Embryonic facial prominence (tissue), 1 donor: Measurements from ENCODE around the gene PRDX5.

Experiments
- DNase-seq: peaks from one replicate; pipeline ENCODE4 v3.0.0-alpha.2; 2016; ENCODE audit errors: extremely low spot score

PRDX5 gene

DNA sequence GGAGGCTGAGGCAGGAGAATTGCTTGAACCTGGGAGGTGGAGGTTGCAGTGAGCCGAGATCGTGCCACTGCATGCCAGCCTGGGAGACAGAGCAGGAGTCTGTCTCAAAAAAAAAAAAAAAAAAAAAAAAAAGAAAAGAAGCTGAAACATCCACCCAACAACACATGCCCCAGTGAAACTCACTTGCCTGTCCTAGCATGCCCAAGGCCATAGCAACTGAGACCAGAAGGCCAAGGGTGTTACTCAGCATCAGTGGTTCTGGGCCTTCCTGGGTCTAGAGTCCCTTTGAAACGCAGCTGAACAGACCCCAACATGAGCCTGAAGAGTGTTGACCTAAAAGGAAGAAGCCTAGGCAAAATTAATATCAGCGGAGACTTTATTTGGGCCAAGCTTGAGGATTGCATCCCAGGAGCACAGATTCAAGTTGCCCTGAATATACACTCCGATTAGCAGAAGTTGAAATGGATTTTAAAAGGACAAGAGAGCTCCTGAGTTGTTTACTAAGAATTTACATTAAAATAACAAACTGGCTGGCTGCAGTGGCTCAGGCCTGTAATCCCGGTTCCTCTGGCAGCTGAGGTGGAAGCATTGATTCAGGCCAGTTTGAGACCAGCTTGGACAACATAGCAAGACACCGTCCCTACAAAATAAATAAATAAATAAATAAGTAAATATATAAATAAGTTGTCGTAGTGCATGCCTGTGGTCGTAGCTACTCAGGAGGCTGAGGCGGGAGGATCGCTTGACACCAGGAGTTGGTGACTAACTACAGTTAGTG is 7.0 kb downstream of the PRDX5 start:
- no peak for DNase-seq

GRCh38 chr11:64327375-64327774 is 9.5 kb downstream of the PRDX5 start:
- DNase-seq: no peak

DNA sequence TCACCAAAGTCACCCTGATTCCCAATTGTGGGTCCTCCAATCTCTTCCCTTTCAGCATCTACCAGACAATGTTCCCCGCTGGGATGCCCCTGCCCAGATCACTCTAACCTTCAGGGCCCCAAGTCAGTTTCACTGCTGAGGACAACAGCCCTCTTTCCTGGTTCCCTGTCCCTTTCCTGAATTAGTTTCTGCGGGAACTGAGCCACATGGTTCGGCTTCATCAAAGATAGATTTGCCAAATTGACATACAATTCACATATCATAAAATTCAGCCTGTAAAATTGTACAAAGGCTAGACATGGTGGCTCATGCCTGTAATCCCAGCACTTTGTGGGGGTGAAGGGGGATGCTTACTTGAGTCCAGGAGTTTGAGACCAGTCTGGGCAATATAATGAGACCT is 10.1 kb downstream of the PRDX5 start:
- no peak for DNase-seq

DNA sequence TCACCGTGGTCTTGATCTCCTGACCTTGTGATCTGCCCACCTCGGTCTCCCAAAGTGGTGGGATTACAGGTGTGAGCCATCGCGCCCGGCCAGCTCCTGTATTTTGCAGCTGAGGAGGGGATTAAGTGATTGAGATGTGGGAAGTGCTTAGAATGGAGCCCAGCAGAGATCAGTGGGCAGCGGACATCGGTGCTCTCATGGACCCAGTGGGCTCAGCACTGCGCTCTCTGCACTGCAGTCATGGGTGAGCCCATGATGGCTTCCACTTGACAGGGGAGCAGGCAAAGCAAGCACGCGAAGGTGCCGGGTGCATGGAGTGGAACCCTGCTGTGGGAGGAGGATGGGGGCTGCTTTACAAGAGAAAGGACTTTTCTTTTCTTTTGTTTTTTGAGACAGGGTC is 13.0 kb downstream of the PRDX5 start:
- DNase-seq: no peak

DNA sequence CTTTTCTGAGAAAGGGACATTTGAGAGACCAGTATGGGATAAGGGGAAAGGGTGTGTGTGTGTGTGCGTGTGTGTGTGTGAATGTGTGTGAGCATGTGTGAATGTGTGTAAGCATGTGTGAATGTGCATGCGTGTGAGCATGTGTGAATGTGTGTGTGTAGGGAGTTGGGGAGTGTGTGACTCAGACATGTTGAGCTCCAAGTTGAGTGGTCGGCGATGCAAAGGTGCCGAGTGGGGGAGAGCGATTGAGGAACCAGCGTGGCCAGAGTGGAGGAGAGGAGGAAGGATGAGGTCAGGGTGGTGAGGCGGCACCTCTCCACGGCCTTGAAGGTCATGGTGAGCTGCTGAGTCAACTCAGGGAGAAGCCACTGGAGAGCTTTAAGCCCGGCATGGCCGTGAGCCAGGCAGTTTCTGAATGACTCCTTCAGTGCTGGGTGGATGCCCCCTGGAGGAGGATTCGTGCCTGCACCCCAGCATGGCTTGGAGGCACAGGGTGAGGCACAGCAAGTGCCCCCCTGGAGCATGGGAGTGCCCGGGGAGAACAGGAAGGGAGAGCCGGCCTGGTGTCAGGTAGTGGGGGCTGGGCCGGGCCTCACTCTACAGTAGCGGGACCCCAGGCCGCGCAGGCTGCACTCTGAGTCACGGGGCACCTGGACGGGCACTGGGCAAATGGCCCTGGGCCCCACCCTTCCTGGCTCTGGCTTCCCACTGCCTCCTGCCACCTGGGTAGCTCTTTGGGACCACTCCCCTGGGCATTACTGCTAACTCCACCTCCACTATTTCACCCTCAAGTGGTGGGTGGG is 13.8 kb downstream of the PRDX5 start:
- no peak for DNase-seq

- no peak for DNase-seq
Observed at GRCh38 chr11:64333556-64333955, 15.6 kb downstream of the PRDX5 start.

GRCh38 chr11:64334764-64335735 is 17.1 kb downstream of the PRDX5 start:
- no peak for DNase-seq

DNA sequence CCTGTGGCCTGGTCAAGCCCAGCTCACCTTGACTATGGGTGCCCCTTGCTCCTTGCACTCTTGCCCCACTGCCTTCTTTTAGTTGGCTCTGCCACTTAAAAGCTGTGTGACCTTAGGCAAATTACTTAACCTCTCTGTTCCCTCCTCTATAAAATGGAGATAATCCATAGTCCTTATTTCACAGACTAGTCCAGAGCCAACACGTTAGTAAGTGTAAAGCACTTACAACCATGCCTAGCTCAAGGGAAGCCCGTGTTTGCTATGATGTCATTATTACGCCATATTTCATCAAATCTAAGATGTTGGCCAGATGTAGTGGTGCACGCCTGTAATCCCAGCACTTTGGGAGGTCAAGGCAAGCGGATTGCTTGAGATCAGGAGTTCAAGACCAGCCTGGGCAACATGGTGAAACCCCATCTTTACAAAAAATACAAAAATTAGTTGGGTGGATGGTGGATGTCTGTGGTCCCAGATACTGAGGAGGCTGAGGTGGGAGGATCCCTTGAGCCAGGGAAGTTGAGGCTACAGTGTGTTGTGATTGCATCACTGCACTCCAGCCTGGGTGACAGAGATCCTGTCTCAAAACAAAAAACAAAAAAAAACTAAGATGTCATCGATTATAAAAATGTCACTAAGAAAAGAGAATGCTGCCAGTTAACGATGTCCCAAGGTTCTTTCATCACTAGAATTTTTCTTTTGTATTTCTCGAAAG is 19.8 kb downstream of the PRDX5 start:
- no peak for DNase-seq

- DNase-seq: no peak
Observed at GRCh38 chr11:64338716-64339115, 20.8 kb downstream of the PRDX5 start.

- no peak for DNase-seq
Observed at GRCh38 chr11:64339286-64339685, 21.4 kb downstream of the PRDX5 start.

- DNase-seq: no peak
Observed at GRCh38 chr11:64339754-64340408, 22.0 kb downstream of the PRDX5 start, which contains the start of gene CCDC88B. CCDC88B (plus strand) TSS chr11:64340204; CDS start chr11:64340267, 63 bp downstream.

- no peak for DNase-seq
Observed at GRCh38 chr11:64340671-64341335, 22.9 kb downstream of the PRDX5 start.

- DNase-seq: no peak
Observed at GRCh38 chr11:64341429-64341828, 23.5 kb downstream of the PRDX5 start.

DNA sequence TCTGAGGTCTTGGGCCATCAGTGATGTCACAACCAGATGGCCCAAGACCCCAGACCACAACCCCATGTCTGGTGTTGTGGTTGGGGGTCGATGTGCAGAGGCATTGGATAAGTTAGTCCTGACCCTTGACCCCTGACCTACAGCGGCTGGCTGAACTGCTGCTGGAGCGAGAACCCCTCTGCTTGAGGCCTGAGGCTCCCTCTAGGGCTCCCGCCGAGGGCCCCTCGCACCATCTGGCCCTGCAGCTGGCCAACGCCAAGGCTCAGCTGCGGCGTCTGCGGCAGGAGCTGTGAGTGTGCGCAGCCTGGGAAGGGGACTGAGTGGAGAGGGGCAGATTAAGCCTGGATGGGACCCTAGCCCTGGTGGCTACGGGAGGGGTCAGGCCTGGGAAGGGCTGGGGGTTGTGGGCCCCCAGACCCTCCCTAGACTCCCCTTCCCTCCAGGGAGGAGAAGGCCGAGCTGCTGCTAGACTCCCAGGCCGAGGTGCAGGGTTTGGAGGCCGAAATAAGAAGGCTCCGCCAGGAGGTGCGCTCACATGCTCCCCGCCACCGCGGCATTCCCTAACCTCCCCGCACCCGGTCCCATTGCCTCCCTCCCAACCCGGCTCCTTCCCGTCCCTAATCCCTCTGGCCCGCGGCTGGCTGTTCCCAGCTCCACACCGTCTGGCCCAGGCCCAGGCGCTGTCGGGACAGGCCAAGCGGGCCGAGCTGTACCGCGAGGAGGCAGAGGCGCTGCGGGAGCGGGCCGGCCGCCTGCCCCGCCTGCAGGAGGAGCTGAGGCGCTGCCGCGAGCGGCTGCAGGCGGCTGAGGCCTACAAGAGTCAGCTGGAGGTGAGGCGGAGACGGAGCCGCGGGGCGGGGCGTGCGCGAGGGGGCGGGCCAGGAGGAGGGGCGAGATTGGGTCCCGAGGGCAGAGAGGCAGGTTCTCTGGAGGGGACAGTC is 24.2 kb downstream of the PRDX5 start:
- DNase-seq: peak; percentile 38

DNA sequence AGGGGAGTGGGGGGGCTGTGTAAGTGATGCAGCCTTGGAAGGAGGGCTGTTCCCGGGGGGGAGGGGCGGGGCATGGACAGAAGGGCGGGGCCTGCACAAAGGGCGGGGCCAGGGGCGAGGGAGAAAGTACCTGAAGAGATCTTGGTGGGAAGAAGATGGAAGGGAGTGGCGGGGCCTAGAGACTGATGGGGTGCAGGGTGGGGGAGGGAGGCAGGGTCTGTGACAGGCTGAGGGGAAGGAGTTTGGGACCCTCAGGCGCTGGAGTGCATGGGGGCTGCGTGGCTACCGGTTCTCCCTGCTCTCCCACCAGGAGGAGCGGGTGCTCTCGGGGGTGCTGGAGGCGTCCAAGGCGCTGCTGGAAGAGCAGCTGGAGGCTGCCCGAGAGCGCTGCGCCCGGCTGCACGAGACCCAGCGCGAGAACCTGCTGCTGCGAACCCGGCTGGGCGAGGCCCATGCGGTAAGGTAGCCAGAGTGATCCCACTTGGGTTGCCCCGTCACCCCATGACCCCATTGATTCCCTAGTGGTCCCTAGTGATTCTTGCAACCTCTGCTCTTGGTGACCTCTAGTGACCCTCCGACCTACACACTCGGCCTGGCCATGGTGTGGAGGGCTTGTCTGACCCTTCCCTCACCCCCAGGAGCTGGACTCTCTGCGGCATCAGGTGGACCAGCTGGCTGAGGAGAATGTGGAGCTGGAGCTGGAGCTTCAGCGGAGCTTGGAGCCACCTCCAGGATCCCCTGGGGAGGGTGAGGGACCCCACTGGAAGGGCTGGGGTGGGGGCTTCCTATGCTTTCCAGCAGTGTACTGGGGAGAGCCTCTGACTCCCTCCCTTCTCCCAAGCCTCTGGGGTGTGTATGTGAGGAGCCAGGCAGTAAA is 25.2 kb downstream of the PRDX5 start:
- no peak for DNase-seq

DNA sequence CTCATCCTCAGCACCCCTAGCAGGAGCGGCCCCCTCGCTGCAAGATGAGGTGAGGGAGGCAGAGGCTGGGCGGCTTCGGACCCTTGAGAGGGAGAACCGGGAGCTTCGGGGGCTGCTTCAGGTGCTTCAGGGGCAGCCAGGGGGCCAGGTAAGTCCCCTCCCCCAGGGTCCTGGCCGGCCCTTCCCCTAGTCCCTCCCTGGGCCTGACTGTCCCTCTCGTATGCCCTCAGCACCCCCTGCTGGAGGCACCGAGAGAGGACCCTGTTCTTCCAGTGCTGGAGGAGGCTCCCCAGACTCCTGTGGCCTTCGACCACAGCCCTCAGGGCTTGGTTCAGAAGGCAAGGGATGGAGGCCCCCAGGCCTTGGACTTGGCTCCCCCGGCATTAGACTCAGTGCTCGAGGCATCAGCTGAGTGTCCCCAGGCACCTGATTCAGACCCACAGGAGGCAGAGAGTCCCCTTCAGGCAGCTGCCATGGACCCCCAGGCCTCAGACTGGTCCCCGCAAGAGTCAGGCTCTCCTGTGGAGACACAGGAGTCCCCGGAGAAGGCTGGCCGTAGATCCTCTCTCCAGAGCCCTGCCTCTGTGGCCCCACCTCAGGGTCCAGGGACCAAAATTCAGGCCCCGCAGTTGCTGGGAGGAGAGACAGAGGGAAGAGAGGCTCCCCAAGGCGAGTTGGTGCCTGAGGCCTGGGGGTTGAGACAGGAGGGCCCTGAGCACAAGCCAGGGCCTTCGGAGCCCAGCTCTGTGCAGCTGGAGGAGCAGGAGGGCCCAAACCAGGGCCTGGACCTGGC is 26.0 kb downstream of the PRDX5 start:
- no peak for DNase-seq

DNA sequence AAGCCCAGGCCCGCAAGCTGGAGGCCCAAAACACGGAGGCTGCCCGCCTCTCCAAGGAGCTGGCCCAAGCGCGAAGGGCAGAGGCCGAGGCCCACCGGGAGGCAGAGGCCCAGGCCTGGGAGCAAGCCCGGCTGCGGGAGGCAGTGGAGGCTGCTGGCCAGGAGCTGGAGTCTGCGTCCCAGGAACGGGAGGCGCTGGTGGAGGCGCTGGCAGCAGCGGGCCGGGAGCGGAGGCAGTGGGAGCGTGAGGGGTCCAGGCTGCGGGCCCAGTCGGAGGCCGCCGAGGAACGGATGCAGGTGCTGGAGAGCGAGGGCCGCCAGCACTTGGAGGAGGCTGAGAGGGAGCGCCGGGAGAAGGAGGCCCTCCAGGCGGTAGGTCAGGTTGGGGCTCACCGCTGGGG is 26.9 kb downstream of the PRDX5 start:
- no peak for DNase-seq
